Suprapubic skin (tissue), 4 donors: Measurements from ENCODE around the gene TXNDC2. TPM values are rescaled to one million over a fixed set of nuclear protein-coding genes. Genes with fewer than 3 reads are reported as not detected.
"Not testable (repeated sequence)": the region's sequence is repeated elsewhere in the genome, so short reads cannot be mapped to it uniquely, and the experiment has no call there.

Source experiments
- DNase-seq, 2 donors: peaks; one replicate each; pipeline ENCODE4 v3.0.0-alpha.2; 2019; ENCODE audit warnings: low spot score in 2 of 2
- H3K27ac ChIP-seq: fragments of 200-600 bp; sonication (generic); one replicate; pipeline ENCODE4 v1.5.1; 2019
- H3K27me3 ChIP-seq: fragments of 200-600 bp; sonication (generic); one replicate; pipeline ENCODE4 v1.5.1; 2019
- H3K36me3 ChIP-seq: fragments of 200-600 bp; sonication (generic); one replicate; pipeline ENCODE4 v1.5.1; 2019
- H3K4me1 ChIP-seq: fragments of 200-600 bp; sonication (generic); one replicate; pipeline ENCODE4 v1.5.1; 2019
- H3K4me3 ChIP-seq: fragments of 200-600 bp; sonication (generic); one replicate; pipeline ENCODE4 v1.5.1; 2019; ENCODE audit warnings: mild to moderate bottlenecking
- H3K9me3 ChIP-seq: fragments of 200-600 bp; sonication (generic); one replicate; pipeline ENCODE4 v1.5.1; 2019
- EP300 ChIP-seq: sonication (generic); formaldehyde crosslinking; IDR thresholded peaks from one replicate; pipeline ENCODE4 v1.6.1; 2017; ENCODE audit warnings: antibody characterized with exemption
- POLR2A ChIP-seq, 2 donors: fragments of 450-650 bp; IDR thresholded peaks; one replicate each; pipeline ENCODE4 v1.6.1; 2017; ENCODE audit warnings: antibody characterized with exemption in 2 of 2, mild to moderate bottlenecking in 2 of 2, moderate library complexity in 2 of 2
- POLR2AphosphoS5 ChIP-seq, 3 donors: sonication (generic); formaldehyde crosslinking; IDR thresholded peaks; one replicate each; pipeline ENCODE4 v1.6.1; 2017; ENCODE audit warnings: antibody characterized with exemption in 3 of 3
- WGBS: methylation state at CpG from one replicate; pipeline ENCODE4 v1.1.5; 2018; 5-methylcytosine and 5-hydroxymethylcytosine counted together
- total RNA-seq, 4 donors: library from RNA; depleted of rRNA; stranded (reverse); fragments of >200 nt; gene quantifications; one replicate each; pipeline ENCODE4 v1.1.0, GENCODE V29; 2016
- TF ChIP-seq, protein P1 (sequence below), 2 donors: fragments of 200-600 bp in 1 of 2; fragments of 450-650 bp in 1 of 2; sonication (generic) in 1 of 2; IDR thresholded peaks; one replicate each; pipeline ENCODE4 v1.5.1; 2016 to 2019; ENCODE audit warnings: antibody characterized with exemption in 2 of 2, mild to moderate bottlenecking in 1 of 2, moderate library complexity in 1 of 2

Gene TXNDC2
- total RNA-seq, 4 donors from 2014 or later, result not detected

DNA sequence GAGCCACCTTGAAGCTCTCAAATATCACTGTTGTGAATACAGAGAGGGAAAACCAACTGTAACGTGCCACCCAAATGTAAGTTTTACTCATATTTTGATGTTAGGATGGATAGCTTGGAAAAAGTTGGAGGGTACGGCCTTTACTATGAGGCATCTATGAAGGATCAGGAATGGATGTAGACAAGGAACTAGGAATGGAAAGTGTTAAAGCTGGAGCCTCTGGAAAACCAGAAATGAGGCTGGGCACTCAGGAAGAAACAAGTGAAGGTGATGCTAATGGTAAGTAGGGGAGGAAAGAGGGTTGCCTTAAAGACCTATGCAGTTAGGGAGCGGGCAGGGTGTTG, 204 bp downstream of the TXNDC2 start:
- 88% methylated on average over 3 of the region's 3 CpGs for WGBS
- Histone ChIP-seq H3K4me1 (no peaks in the 10 kb centered on the region), H3K27ac (no peak overlapping the region), H3K27me3 (no peaks in the 10 kb centered on the region), H3K9me3 (no peaks in the 10 kb centered on the region), H3K4me3 (no peak overlapping the region), H3K36me3 (no peaks in the 10 kb centered on the region)
- TF ChIP-seq EP300, result no peak
- TF ChIP-seq, protein P1, sequence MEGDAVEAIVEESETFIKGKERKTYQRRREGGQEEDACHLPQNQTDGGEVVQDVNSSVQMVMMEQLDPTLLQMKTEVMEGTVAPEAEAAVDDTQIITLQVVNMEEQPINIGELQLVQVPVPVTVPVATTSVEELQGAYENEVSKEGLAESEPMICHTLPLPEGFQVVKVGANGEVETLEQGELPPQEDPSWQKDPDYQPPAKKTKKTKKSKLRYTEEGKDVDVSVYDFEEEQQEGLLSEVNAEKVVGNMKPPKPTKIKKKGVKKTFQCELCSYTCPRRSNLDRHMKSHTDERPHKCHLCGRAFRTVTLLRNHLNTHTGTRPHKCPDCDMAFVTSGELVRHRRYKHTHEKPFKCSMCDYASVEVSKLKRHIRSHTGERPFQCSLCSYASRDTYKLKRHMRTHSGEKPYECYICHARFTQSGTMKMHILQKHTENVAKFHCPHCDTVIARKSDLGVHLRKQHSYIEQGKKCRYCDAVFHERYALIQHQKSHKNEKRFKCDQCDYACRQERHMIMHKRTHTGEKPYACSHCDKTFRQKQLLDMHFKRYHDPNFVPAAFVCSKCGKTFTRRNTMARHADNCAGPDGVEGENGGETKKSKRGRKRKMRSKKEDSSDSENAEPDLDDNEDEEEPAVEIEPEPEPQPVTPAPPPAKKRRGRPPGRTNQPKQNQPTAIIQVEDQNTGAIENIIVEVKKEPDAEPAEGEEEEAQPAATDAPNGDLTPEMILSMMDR (IDR thresholded peaks at IDR 0.05), result no peak
- TF ChIP-seq POLR2AphosphoS5 (IDR thresholded peaks at IDR 0.05), result no peak
- TF ChIP-seq POLR2A (IDR thresholded peaks at IDR 0.05), result no peak
- no peak for DNase-seq

DNA sequence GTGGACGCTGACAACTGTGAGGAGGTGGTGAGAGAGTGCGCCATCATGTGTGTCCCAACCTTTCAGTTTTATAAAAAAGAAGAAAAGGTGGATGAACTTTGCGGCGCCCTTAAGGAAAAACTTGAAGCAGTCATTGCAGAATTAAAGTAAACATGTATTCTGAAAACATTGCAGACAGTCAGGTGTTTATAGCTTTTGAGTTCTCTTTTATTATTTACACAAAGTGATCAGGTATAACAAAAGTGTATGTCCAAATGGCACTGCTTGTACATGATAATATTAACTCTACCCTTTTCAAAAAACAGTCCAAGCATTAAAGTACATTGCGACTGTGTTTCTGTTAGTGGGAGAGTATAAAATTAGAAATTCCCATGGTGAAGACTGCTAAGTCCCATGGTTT, 2.2 kb downstream of the TXNDC2 start:
- Histone ChIP-seq H3K36me3 (no peaks in the 10 kb centered on the region), H3K27ac (no peak overlapping the region), H3K4me1 (no peaks in the 10 kb centered on the region), H3K27me3 (no peaks in the 10 kb centered on the region), H3K4me3 (no peak overlapping the region), H3K9me3 (no peaks in the 10 kb centered on the region)
- 96% methylated on average over 5 of the region's 5 CpGs for WGBS
- no peak for TF ChIP-seq POLR2A (IDR thresholded peaks at IDR 0.05)
- TF ChIP-seq, protein P1 (IDR thresholded peaks at IDR 0.05), result no peak
- TF ChIP-seq POLR2AphosphoS5 (IDR thresholded peaks at IDR 0.05), result no peak
- no peak for TF ChIP-seq EP300
- no peak for DNase-seq

DNA sequence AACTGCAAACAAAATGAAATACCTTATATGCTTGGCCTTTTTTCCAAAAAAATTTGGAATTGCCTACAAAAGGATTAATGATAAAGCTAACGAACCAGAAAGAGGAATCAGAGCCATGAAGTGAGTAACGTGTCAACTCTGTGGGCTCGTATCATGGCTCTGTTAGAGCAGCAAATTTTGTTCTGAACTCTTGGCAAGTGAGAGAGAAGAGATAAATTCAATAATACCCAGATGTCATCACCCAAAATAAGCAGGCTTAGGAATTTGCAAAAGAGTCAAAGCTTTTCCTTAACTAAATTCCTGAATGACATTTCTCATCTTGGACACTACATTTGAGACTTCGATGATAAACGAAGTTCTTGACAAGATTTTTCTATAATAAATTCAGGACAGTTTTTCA, 4.4 kb downstream of the TXNDC2 start:
- no peaks in the 10 kb centered on the region for H3K27me3 ChIP-seq
- no peak overlapping the region for H3K27ac ChIP-seq
- no peaks in the 10 kb centered on the region for H3K4me1 ChIP-seq
- no peaks in the 10 kb centered on the region for H3K9me3 ChIP-seq
- no peak overlapping the region for H3K4me3 ChIP-seq
- TF ChIP-seq, protein P1 (IDR thresholded peaks at IDR 0.05), result no peak
- TF ChIP-seq EP300, result no peak
- no peak for TF ChIP-seq POLR2A (IDR thresholded peaks at IDR 0.05)
- no peak for TF ChIP-seq POLR2AphosphoS5 (IDR thresholded peaks at IDR 0.05)
- H3K36me3 ChIP-seq, result no peaks in the 10 kb centered on the region
- WGBS, result 64% methylated on average over 5 of the region's 5 CpGs
- no peak for DNase-seq

DNA sequence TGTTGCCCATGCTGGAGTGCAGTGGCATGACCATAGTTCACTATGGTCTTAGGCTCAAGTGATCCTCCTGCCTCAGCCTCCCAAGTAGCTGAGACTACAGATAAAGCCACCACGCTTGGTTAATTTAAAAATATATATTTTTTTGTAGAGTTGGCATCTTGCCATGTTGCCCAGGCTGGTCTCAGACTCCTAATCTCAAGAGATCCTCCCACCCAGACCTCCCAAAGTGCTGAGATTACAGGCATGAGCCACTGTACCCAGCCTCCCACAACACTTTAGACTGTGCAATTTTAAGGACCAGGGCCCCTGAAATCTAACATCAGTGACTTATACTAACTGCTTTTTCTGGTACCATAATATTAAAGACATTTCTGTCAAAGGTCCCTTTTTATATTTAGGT, 5.2 kb downstream of the TXNDC2 start:
- DNase-seq, result no peak
- no peaks in the 10 kb centered on the region for H3K9me3 ChIP-seq
- H3K4me3 ChIP-seq, result no peak overlapping the region
- no peaks in the 10 kb centered on the region for H3K4me1 ChIP-seq
- no peak overlapping the region for H3K27ac ChIP-seq
- H3K27me3 ChIP-seq, result no peaks in the 10 kb centered on the region
- WGBS, result 88% methylated on average over 1 of the region's 1 CpG
- no peaks in the 10 kb centered on the region for H3K36me3 ChIP-seq
- no peak for TF ChIP-seq POLR2AphosphoS5 (IDR thresholded peaks at IDR 0.05)
- no peak for TF ChIP-seq EP300
- TF ChIP-seq, protein P1 (IDR thresholded peaks at IDR 0.05), result no peak
- TF ChIP-seq POLR2A (IDR thresholded peaks at IDR 0.05), result no peak

DNA sequence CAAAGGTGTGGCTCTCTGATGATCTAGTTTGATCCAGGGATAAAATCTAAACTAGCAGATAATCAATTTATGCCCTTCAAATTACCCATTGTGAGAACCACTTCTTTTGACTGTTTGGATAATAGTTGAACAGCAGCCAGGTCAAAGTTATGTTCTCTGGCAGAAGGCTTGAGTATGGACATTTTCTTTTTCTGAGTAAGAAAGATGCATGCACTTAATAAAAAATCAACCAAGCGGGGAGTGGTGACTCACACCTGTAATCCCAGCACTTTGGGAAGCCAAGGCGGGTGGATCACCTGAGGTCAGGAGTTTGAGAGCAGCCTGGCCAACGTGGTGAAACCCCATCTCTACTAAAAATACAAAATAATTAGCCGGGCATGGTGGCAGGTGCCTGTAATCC, 5.7 kb downstream of the TXNDC2 start:
- not testable (repeated sequence) for H3K27ac ChIP-seq, H3K36me3 ChIP-seq, H3K4me1 ChIP-seq, H3K27me3 ChIP-seq, DNase-seq, H3K4me3 ChIP-seq, H3K9me3 ChIP-seq
- 82% methylated on average over 4 of the region's 4 CpGs for WGBS

DNA sequence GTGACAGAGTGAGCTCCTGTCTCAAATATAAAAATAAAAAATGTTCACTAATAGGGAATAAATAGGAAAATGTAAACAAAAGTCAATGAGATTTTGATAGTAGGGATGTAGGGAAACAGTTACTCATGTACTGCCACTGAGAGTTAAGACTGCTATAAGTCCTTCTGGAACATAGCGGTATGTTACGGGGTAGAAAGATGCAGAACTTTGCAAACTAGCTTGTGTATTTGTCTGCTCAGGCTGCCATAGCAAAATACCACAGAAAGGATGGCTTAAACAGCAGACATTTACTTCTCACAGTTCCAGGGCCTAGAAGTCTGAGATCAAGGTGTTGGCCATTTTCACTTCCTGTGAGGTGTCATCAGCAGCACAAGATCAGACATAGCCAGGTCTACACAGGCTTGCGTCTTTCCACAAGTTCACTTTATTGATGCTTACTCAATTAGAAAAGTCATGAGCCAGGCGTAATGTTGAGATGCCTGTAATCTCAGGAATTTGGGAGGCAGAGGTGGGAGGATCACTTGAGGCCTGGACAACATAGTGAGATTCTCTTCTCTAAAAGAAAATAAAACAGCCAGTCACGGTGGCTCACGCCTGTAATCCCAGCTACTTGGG, 8.8 kb downstream of the TXNDC2 start:
- Histone ChIP-seq H3K27ac (no peak overlapping the region), H3K36me3 (no peaks in the 10 kb centered on the region), H3K4me1 (no peaks in the 10 kb centered on the region), H3K4me3 (no peak overlapping the region), H3K27me3 (no peaks in the 10 kb centered on the region), H3K9me3 (no peaks in the 10 kb centered on the region)
- no peak for TF ChIP-seq POLR2AphosphoS5 (IDR thresholded peaks at IDR 0.05)
- no peak for TF ChIP-seq EP300
- TF ChIP-seq, protein P1 (IDR thresholded peaks at IDR 0.05), result no peak
- TF ChIP-seq POLR2A (IDR thresholded peaks at IDR 0.05), result no peak
- no peak for DNase-seq
- WGBS, result 92% methylated on average over 6 of the region's 6 CpGs
